SK-N-SH (cell line): ENCODE measurements around the gene AAMP. TPM values are rescaled to one million over a fixed set of nuclear protein-coding genes. Genes with fewer than 3 reads are reported as not detected.

Source experiments
- CTCF ChIA-PET: fragments of 300-600, 350-600 bp; formaldehyde crosslinking; extraction: SDS; loops from one replicate; lab custom pipeline; 2021; lab: Yijun Ruan, JAX
- POLR2A ChIA-PET: fragments of 350-600 bp; sonication (Branson Sonifier 250); formaldehyde crosslinking; extraction: SDS; loops from one replicate; lab custom pipeline; 2020; ENCODE audit warnings: antibody characterized with exemption, inconsistent platforms; lab: Yijun Ruan, JAX
- DNase-seq: peaks from one replicate; pipeline ENCODE4 v3.0.0; 2012
- H2AFZ ChIP-seq: fragments of 200-600 bp; sonication (generic); 2 replicates; pipeline ENCODE4 v1.8.1; 2016; ENCODE audit warnings: antibody characterized with exemption, mild to moderate bottlenecking, low read depth
- H3F3A ChIP-seq: fragments of 200-600 bp; sonication (generic); replicated peaks from 2 replicates; pipeline ENCODE3; 2016; ENCODE audit warnings: antibody characterized with exemption, mild to moderate bottlenecking; ENCODE audit not compliant: insufficient read depth
- H3K27ac ChIP-seq, 2 experiments: fragments of 200-500 bp in 1 of 2; fragments of 200-600 bp in 1 of 2; sonication (Bioruptor generic) in 1 of 2; sonication (generic), shearing (Covaris generic) in 1 of 2; 2 replicates each; pipeline versions ENCODE4 v1.5.1 to v1.6.1; 2014 to 2016; ENCODE audit warnings: low read depth in 2 of 2, inconsistent platforms in 1 of 2, low read length in 1 of 2, mild to moderate bottlenecking in 1 of 2, mixed read lengths in 1 of 2
- H3K27me3 ChIP-seq: fragments of 200-600 bp; sonication (generic), shearing (Covaris generic); 2 replicates; pipeline ENCODE4 v1.6.1; 2016; ENCODE audit warnings: mixed run types; ENCODE audit not compliant: insufficient read depth
- H3K36me3 ChIP-seq, 2 experiments: fragments of 200-500 bp in 1 of 2; fragments of 200-600 bp in 1 of 2; sonication (Bioruptor generic) in 1 of 2; sonication (generic) in 1 of 2; replicated peaks in 1 of 2; 2 replicates each; pipeline versions ENCODE3 to v1.5.1; 2014 to 2016; ENCODE audit warnings: low read length in 1 of 2, mild to moderate bottlenecking in 1 of 2; ENCODE audit not compliant: insufficient read depth in 2 of 2, control insufficient read depth in 1 of 2
- H3K4me1 ChIP-seq, 2 experiments: fragments of 200-500 bp in 1 of 2; fragments of 200-600 bp in 1 of 2; sonication (Bioruptor generic) in 1 of 2; sonication (generic), shearing (Covaris generic) in 1 of 2; 2 replicates each; pipeline versions ENCODE4 v1.5.1 to v1.6.1; 2014 to 2016; ENCODE audit warnings: low read depth in 1 of 2, low read length in 1 of 2, mixed run types in 1 of 2; ENCODE audit not compliant: insufficient read depth in 2 of 2, control insufficient read depth in 1 of 2
- H3K4me2 ChIP-seq: fragments of 200-600 bp; sonication (generic), shearing (Covaris generic); 2 replicates; pipeline ENCODE4 v1.6.1; 2017; ENCODE audit warnings: mixed run types
- H3K4me3 ChIP-seq, 2 experiments: fragments of 200-500 bp in 1 of 2; fragments of 200-600 bp in 1 of 2; sonication (Bioruptor generic) in 1 of 2; sonication (generic), shearing (Covaris generic) in 1 of 2; 2 replicates each; pipeline versions ENCODE4 v1.5.1 to v1.8.1; 2014 to 2016; ENCODE audit warnings: low read depth in 2 of 2, inconsistent platforms in 1 of 2, low read length in 1 of 2, mild to moderate bottlenecking in 1 of 2, mixed read lengths in 1 of 2, moderate library complexity in 1 of 2
- H3K79me2 ChIP-seq: fragments of 200-600 bp; sonication (generic); 2 replicates; pipeline ENCODE4 v1.8.1; 2017; ENCODE audit warnings: mild to moderate bottlenecking; ENCODE audit not compliant: insufficient read depth
- H3K9ac ChIP-seq: fragments of 200-600 bp; sonication (generic); 2 replicates; pipeline ENCODE4 v1.6.1; 2017; ENCODE audit warnings: mixed run types
- H3K9me2 ChIP-seq: fragments of 200-600 bp; sonication (generic); 2 replicates; pipeline ENCODE4 v1.6.1; 2017; ENCODE audit warnings: mixed run types
- H3K9me3 ChIP-seq: fragments of 200-600 bp; sonication (generic); 2 replicates; pipeline ENCODE4 v1.6.1; 2017; ENCODE audit warnings: mixed run types, mild to moderate bottlenecking, moderate library complexity
- H4K20me1 ChIP-seq: fragments of 200-600 bp; sonication (generic); 2 replicates; pipeline ENCODE4 v1.6.1; 2017; ENCODE audit warnings: mild to moderate bottlenecking, mixed run types; ENCODE audit not compliant: insufficient read depth
- CHD2 ChIP-seq: fragments of 150-350 bp; IDR thresholded peaks from 2 replicates; pipeline ENCODE4 v1.6.1; 2018; ENCODE audit warnings: low read length; ENCODE audit not compliant: partially characterized antibody
- CTCF ChIP-seq: fragments of 200-600 bp; sonication (generic); IDR thresholded peaks from 2 replicates; pipeline ENCODE4 v1.6.1; 2017; ENCODE audit warnings: antibody characterized with exemption, mild to moderate bottlenecking, moderate library complexity
- ELF1 ChIP-seq: IDR thresholded peaks from 2 replicates; pipeline ENCODE4 v1.4.0; 2012
- GABPA ChIP-seq: IDR thresholded peaks from 2 replicates; pipeline ENCODE4 v1.4.0; 2012; ENCODE audit warnings: low read depth, mild to moderate bottlenecking
- IRF3 ChIP-seq: fragments of 150-350 bp; IDR thresholded peaks from 2 replicates; pipeline ENCODE4 v1.6.1; 2016; ENCODE audit warnings: mild to moderate bottlenecking, low read depth, low read length
- JUND ChIP-seq: IDR thresholded peaks from 2 replicates; pipeline ENCODE4 v1.4.0; 2012
- MAX ChIP-seq: IDR thresholded peaks from 2 replicates; pipeline ENCODE4 v1.4.0; 2012; ENCODE audit warnings: low read depth
- MEF2A ChIP-seq: IDR thresholded peaks from 2 replicates; pipeline ENCODE4 v1.4.0; 2012; ENCODE audit warnings: low read depth, borderline replicate concordance
- MXI1 ChIP-seq: IDR thresholded peaks from 2 replicates; pipeline ENCODE4 v1.6.1; 2012; ENCODE audit warnings: mild to moderate bottlenecking, low read depth, low read length, improper control_type of control experiment
- NFIC ChIP-seq: IDR thresholded peaks from 2 replicates; pipeline ENCODE4 v1.4.0; 2012; ENCODE audit warnings: borderline replicate concordance
- PBX3 ChIP-seq: IDR thresholded peaks from 2 replicates; pipeline ENCODE4; 2012
- RAD21 ChIP-seq: IDR thresholded peaks from 2 replicates; pipeline ENCODE4 v1.6.1; 2012; ENCODE audit warnings: mild to moderate bottlenecking, low read length
- RCOR1 ChIP-seq: fragments of 150-350 bp; IDR thresholded peaks from 2 replicates; pipeline ENCODE4 v1.6.1; 2017; ENCODE audit warnings: antibody characterized with exemption, low read length
- RFX5 ChIP-seq: IDR thresholded peaks from 2 replicates; pipeline ENCODE4 v1.6.1; 2012; ENCODE audit warnings: mild to moderate bottlenecking, improper control_type of control experiment, low read length
- SMC3 ChIP-seq: IDR thresholded peaks from 2 replicates; pipeline ENCODE4 v1.6.1; 2012; ENCODE audit warnings: low read depth, low read length, improper control_type of control experiment
- TAF1 ChIP-seq: IDR thresholded peaks from 2 replicates; pipeline ENCODE4 v1.6.1; 2012; ENCODE audit warnings: low read depth, mild to moderate bottlenecking, low read length, moderate library complexity, borderline replicate concordance
- TEAD4 ChIP-seq: IDR thresholded peaks from 2 replicates; pipeline ENCODE4 v1.4.0; 2012; ENCODE audit warnings: mild to moderate bottlenecking, borderline replicate concordance; ENCODE audit not compliant: insufficient read depth
- USF2 ChIP-seq: fragments of 150-350 bp; IDR thresholded peaks from 2 replicates; pipeline ENCODE4 v1.6.1; 2017; ENCODE audit warnings: antibody characterized with exemption, low read length, low read depth, borderline replicate concordance
- YY1 ChIP-seq: IDR thresholded peaks from 2 replicates; pipeline ENCODE4 v1.4.0; 2012; ENCODE audit warnings: low read depth, mild to moderate bottlenecking
- WGBS: methylation state at CpG from one replicate; pipeline ENCODE4 v1.1.6; 2017; ENCODE audit warnings: low lambda C conversion rate; 5-methylcytosine and 5-hydroxymethylcytosine counted together
- polyA plus RNA-seq, 3 experiments: library from polyadenylated mRNA; depleted of rRNA; stranded (reverse); fragments of >200 nt; gene quantifications; 2 replicates each; pipeline ENCODE4 v1.2.3, GENCODE V29; 2012

The AAMP gene
- polyA plus RNA-seq, 1 of the 3 experiments (the other 2 are of a cell fraction), result 276 TPM

GRCh38 chr2:218300141-218300540, 30.2 kb upstream of the AAMP start (continued):
- TF ChIP-seq IRF3 (no peak), RFX5 (no peak), TEAD4 (no peak), SMC3 (no peak)

GRCh38 chr2:218298314-218298875, 28.5 kb upstream of the AAMP start:
- no peak overlapping the region for H3K27ac ChIP-seq
- H4K20me1 ChIP-seq, result no peaks in the 10 kb centered on the region
- peaks cover 0 to 5% of the 10 kb centered on the region in 2 experiments; a peak in 1 of 4 replicates for H3K4me1 ChIP-seq
- POLR2A ChIA-PET, result no interaction called here
- CTCF ChIA-PET, result interaction anchor here (1.2 to 3.1 kb wide), 4 partner anchors 10 to 98 kb away, joined by 3 to 15 read pairs (median 10); partner anchors contain the start of gene CATIP
- no peak overlapping the region for H2AFZ ChIP-seq
- TF ChIP-seq NFIC (no peak), MEF2A (no peak), USF2 (no peak)
- no peak overlapping the region for H3K4me2 ChIP-seq
- H3K79me2 ChIP-seq, result no peaks in the 10 kb centered on the region
- no peaks in the 10 kb centered on the region for H3K36me3 ChIP-seq
- no peaks in the 10 kb centered on the region for H3K9me2 ChIP-seq
- H3K27me3 ChIP-seq, result no peaks in the 10 kb centered on the region
- H3K9me3 ChIP-seq, result no peaks in the 10 kb centered on the region
- no peak overlapping the region for H3K9ac ChIP-seq
- WGBS, result 67% methylated on average over 6 of the region's 6 CpGs
- peaks cover 4% of the 10 kb centered on the region for H3F3A ChIP-seq
- DNase-seq, result no peak
- H3K4me3 ChIP-seq, result no peak overlapping the region

- no peaks in the 10 kb centered on the region for H3K9me3 ChIP-seq
- no peaks in the 10 kb centered on the region for H3K9me2 ChIP-seq
- H3K9ac ChIP-seq, result no peak overlapping the region
- H3K79me2 ChIP-seq, result no peaks in the 10 kb centered on the region
- no peaks in the 10 kb centered on the region for H4K20me1 ChIP-seq
- no peak overlapping the region for H2AFZ ChIP-seq
- H3K4me3 ChIP-seq, result no peak overlapping the region
- H3K4me2 ChIP-seq, result no peak overlapping the region
- H3K36me3 ChIP-seq, result no peaks in the 10 kb centered on the region
- peaks cover 0 to 5% of the 10 kb centered on the region in 2 experiments; a peak in 1 of 4 replicates for H3K4me1 ChIP-seq
- peaks cover 4% of the 10 kb centered on the region for H3F3A ChIP-seq
- DNase-seq, result no peak
- ChIA-PET CTCF (interaction anchor here (0.8 to 2.7 kb wide), 5 partner anchors 12 to 97 kb away, joined by 3 to 13 read pairs (median 5); partner anchors contain the start of gene CATIP), POLR2A (no interaction called here)
- H3K27me3 ChIP-seq, result no peaks in the 10 kb centered on the region
- TF ChIP-seq MXI1 (no peak), MAX (no peak), ELF1 (no peak), RAD21 (no peak), GABPA (no peak), YY1 (no peak), CHD2 (no peak), RCOR1 (no peak), CTCF (no peak), TEAD4 (no peak), JUND (no peak), TAF1 (no peak), PBX3 (no peak)
- no peak overlapping the region for H3K27ac ChIP-seq
- 80% methylated on average over 7 of the region's 7 CpGs for WGBS
These were observed 26.9 kb upstream of the AAMP start for GRCh38 chr2:218296847-218297246.
